H1 (cell line): Measurements from ENCODE around the gene HSD17B13. TPM values are rescaled to one million over a fixed set of nuclear protein-coding genes. Genes with fewer than 3 reads are reported as not detected.

ENCODE experiments used
- CTCF ChIA-PET: fragments of 300-600 bp; sonication (Branson Sonifier 250); formaldehyde crosslinking; loops from one replicate; lab custom pipeline; 2021; ENCODE audit not compliant: partially characterized antibody; lab: Charles Lee
- POLR2A ChIA-PET: fragments of 300-600 bp; sonication (Branson Sonifier 250); formaldehyde crosslinking; loops from one replicate; lab custom pipeline; 2021; ENCODE audit warnings: inconsistent platforms; ENCODE audit not compliant: partially characterized antibody; lab: Charles Lee
- DNase-seq, 2 experiments: peaks; one replicate each; pipeline versions ENCODE4 v3.0.0 to v3.0.0-alpha.2; 2010 to 2022; ENCODE audit warnings: low spot score in 2 of 2, low read depth in 1 of 2, mixed read lengths in 1 of 2
- FAIRE-seq: peaks from 2 replicates; lab custom pipeline; 2011; peaks lifted over from hg19 to GRCh38; lab: Jason Lieb, UNC
- H2AFZ ChIP-seq: 2 replicates; pipeline ENCODE4 v1.8.1; 2012; ENCODE audit warnings: low read length, inconsistent platforms
- H2AK5ac ChIP-seq: 2 replicates; pipeline ENCODE4 v1.6.1; 2013; ENCODE audit warnings: low read depth, low read length
- H2BK120ac ChIP-seq: replicated peaks from 2 replicates; pipeline ENCODE3; 2013; ENCODE audit warnings: low read depth, low read length, inconsistent platforms
- H2BK12ac ChIP-seq: 2 replicates; pipeline ENCODE4 v1.6.1; 2013; ENCODE audit warnings: low read depth, low read length
- H2BK15ac ChIP-seq: 2 replicates; pipeline ENCODE4 v1.6.1; 2013; ENCODE audit warnings: low read length
- H2BK20ac ChIP-seq: 2 replicates; pipeline ENCODE4 v1.6.1; 2013; ENCODE audit warnings: low read length
- H2BK5ac ChIP-seq: 2 replicates; pipeline ENCODE4 v1.6.1; 2013; ENCODE audit warnings: low read depth, low read length
- H3K14ac ChIP-seq: 2 replicates; pipeline ENCODE4 v1.6.1; 2013; ENCODE audit warnings: inconsistent platforms; ENCODE audit not compliant: insufficient read length
- H3K18ac ChIP-seq: 2 replicates; pipeline ENCODE4 v1.6.1; 2013; ENCODE audit warnings: low read length; ENCODE audit errors: extremely low read depth
- H3K23ac ChIP-seq: 2 replicates; pipeline ENCODE4 v1.6.1; 2013; ENCODE audit warnings: inconsistent platforms; ENCODE audit not compliant: insufficient read length
- H3K23me2 ChIP-seq: 2 replicates; pipeline ENCODE4 v1.6.1; 2013; ENCODE audit warnings: low read depth, low read length
- H3K27ac ChIP-seq: 2 replicates; pipeline ENCODE4 v1.6.1; 2011; ENCODE audit warnings: low read depth, low read length, inconsistent platforms
- H3K27me3 ChIP-seq, 4 experiments: replicated peaks in 1 of 4; 1 replicate in 1 of 4; 2 replicates in 3 of 4; pipeline versions ENCODE4 v1.6.1 to v1.8.1; 2011 to 2013; ENCODE audit warnings: low read length in 3 of 4, mild to moderate bottlenecking in 3 of 4, inconsistent platforms in 2 of 4, mixed read lengths in 2 of 4, moderate library complexity in 1 of 4; ENCODE audit not compliant: control insufficient read depth in 3 of 4, insufficient read depth in 3 of 4; ENCODE audit errors: extremely low read depth in 1 of 4
- H3K36me3 ChIP-seq, 4 experiments: 2 replicates each; pipeline versions ENCODE4 v1.6.1 to v1.8.1; 2011 to 2013; ENCODE audit warnings: mild to moderate bottlenecking in 4 of 4, low read length in 3 of 4, moderate library complexity in 2 of 4, control low read depth in 1 of 4, inconsistent platforms in 1 of 4; ENCODE audit not compliant: insufficient read depth in 4 of 4, control insufficient read depth in 2 of 4
- H3K4ac ChIP-seq: replicated peaks from 2 replicates; pipeline ENCODE3; 2013; ENCODE audit warnings: low read length, low read depth, mixed read lengths, inconsistent platforms; ENCODE audit not compliant: insufficient read length
- H3K4me1 ChIP-seq, 4 experiments: replicated peaks in 1 of 4; 1 replicate in 1 of 4; 2 replicates in 3 of 4; pipeline versions ENCODE4 v1.6.1 to v1.8.1; 2011 to 2013; ENCODE audit warnings: low read length in 3 of 4, inconsistent platforms in 2 of 4, mixed read lengths in 1 of 4; ENCODE audit not compliant: insufficient read depth in 4 of 4, control insufficient read depth in 3 of 4
- H3K4me2 ChIP-seq, 2 experiments: 2 replicates each; pipeline versions ENCODE4 v1.6.1 to v1.8.1; 2011 to 2013; ENCODE audit warnings: low read depth in 2 of 2, low read length in 2 of 2, control low read depth in 1 of 2, inconsistent platforms in 1 of 2, mild to moderate bottlenecking in 1 of 2; ENCODE audit not compliant: insufficient read depth in 1 of 2
- H3K4me3 ChIP-seq, 4 experiments: fragments of 200-600, 300-600 bp in 1 of 4; sonication (generic), shearing (Covaris generic), sonication (Bioruptor Twin) in 1 of 4; 2 replicates each; pipeline versions ENCODE4 v1.5.1 to v1.8.1; 2011 to 2016; ENCODE audit warnings: low read length in 4 of 4, low read depth in 3 of 4, control low read depth in 2 of 4, inconsistent platforms in 2 of 4, mild to moderate bottlenecking in 2 of 4, mixed read lengths in 1 of 4, moderate library complexity in 1 of 4; ENCODE audit not compliant: insufficient read depth in 2 of 4; ENCODE audit errors: extremely low read depth in 1 of 4
- H3K56ac ChIP-seq: replicated peaks from 2 replicates; pipeline ENCODE3; 2013; ENCODE audit warnings: low read depth, mild to moderate bottlenecking, mixed read lengths, low read length, inconsistent platforms; ENCODE audit not compliant: insufficient read length
- H3K79me1 ChIP-seq: 2 replicates; pipeline ENCODE4 v1.6.1; 2013; ENCODE audit warnings: low read depth, low read length, control low read depth
- H3K79me2 ChIP-seq, 2 experiments: 2 replicates each; pipeline versions ENCODE4 v1.6.1 to v1.8.1; 2012 to 2013; ENCODE audit warnings: low read length in 2 of 2, mild to moderate bottlenecking in 2 of 2, inconsistent platforms in 1 of 2; ENCODE audit not compliant: insufficient read depth in 2 of 2, control insufficient read depth in 1 of 2
- H3K9ac ChIP-seq, 4 experiments: replicated peaks in 1 of 4; 1 replicate in 1 of 4; 2 replicates in 3 of 4; pipeline versions ENCODE4 v1.6.1 to v1.8.1; 2011 to 2013; ENCODE audit warnings: low read depth in 3 of 4, low read length in 3 of 4, control low read depth in 2 of 4, mild to moderate bottlenecking in 2 of 4, moderate library complexity in 2 of 4, inconsistent platforms in 1 of 4; ENCODE audit errors: extremely low read depth in 1 of 4
- H3K9me3 ChIP-seq, 2 experiments: 2 replicates each; pipeline versions ENCODE4 v1.6.1 to v1.8.1; 2012 to 2013; ENCODE audit warnings: mild to moderate bottlenecking in 2 of 2, moderate library complexity in 2 of 2, control low read depth in 1 of 2, inconsistent platforms in 1 of 2, low read depth in 1 of 2, low read length in 1 of 2, mixed read lengths in 1 of 2; ENCODE audit not compliant: insufficient read depth in 2 of 2
- H4K20me1 ChIP-seq, 2 experiments: replicated peaks in 1 of 2; 2 replicates each; pipeline versions ENCODE3 to v1.8.1; 2011 to 2013; ENCODE audit warnings: inconsistent platforms in 2 of 2, low read length in 2 of 2, mild to moderate bottlenecking in 1 of 2; ENCODE audit not compliant: insufficient read depth in 2 of 2, control insufficient read depth in 1 of 2
- H4K5ac ChIP-seq: 2 replicates; pipeline ENCODE4 v1.6.1; 2013; ENCODE audit warnings: low read length, low read depth, mixed read lengths, inconsistent platforms; ENCODE audit not compliant: insufficient read length
- H4K8ac ChIP-seq: 2 replicates; pipeline ENCODE4 v1.8.0; 2013; ENCODE audit warnings: mild to moderate bottlenecking, moderate library complexity, low read length, inconsistent platforms; ENCODE audit not compliant: insufficient read depth; ENCODE audit errors: extremely low read depth
- H4K91ac ChIP-seq: replicated peaks from 2 replicates; pipeline ENCODE3; 2013; ENCODE audit warnings: low read length, mixed read lengths, inconsistent platforms; ENCODE audit not compliant: insufficient read length
- CTBP2 ChIP-seq: IDR thresholded peaks from 2 replicates; pipeline ENCODE4 v1.7.0; 2011; ENCODE audit warnings: borderline replicate concordance, mild to moderate bottlenecking, moderate library complexity, mixed read lengths, low read length; ENCODE audit not compliant: insufficient read depth, insufficient read length
- MAFK ChIP-seq: IDR thresholded peaks from 2 replicates; pipeline ENCODE4 v1.6.1; 2012; ENCODE audit warnings: low read depth, mild to moderate bottlenecking, improper control_type of control experiment, low read length
- USF2 ChIP-seq: IDR thresholded peaks from 2 replicates; pipeline ENCODE4 v1.6.1; 2011; ENCODE audit warnings: low read length, improper control_type of control experiment
- WGBS, 2 experiments: shearing (Covaris generic) in 1 of 2; methylation state at CpG; one replicate each; pipeline versions ENCODE4 v1.1.6 to v1.1.7; 2013 to 2015; ENCODE audit warnings: low lambda C conversion rate in 2 of 2, mixed read lengths in 2 of 2, inconsistent platforms in 1 of 2, low coverage in 1 of 2, missing lambda C conversion rate in 1 of 2; ENCODE audit not compliant: insufficient replicate concordance in 2 of 2, insufficient coverage in 1 of 2, insufficient read length in 1 of 2; ENCODE audit errors: extremely low coverage in 1 of 2, missing lambda C conversion rate in 1 of 2; 5-methylcytosine and 5-hydroxymethylcytosine counted together
- polyA plus RNA-seq, 7 experiments: library from polyadenylated mRNA; depleted of rRNA in 3 of 7; stranded (reverse) in 5 of 7; unstranded in 2 of 7; fragments of >200 nt in 5 of 7; fragments of 200-250 nt in 2 of 7; gene quantifications; 1 replicate in 5 of 7; 2 replicates in 1 of 7; 4 replicates in 1 of 7; pipeline versions ENCODE4 v1.2.1 to v1.2.3, GENCODE V29; 2011 to 2013; ENCODE audit warnings: missing spikeins in 2 of 7, mixed read lengths in 2 of 7
- total RNA-seq: library from RNA; stranded (reverse); fragmentation: NEBNext Ultra II Directional; extraction: Animal tissue kit (Norgen Biotek cat#: 25700); gene quantifications from 2 replicates; pipeline ENCODE4 v1.2.1, GENCODE V29; 2021

Gene HSD17B13
- total and polyA plus RNA-seq, 2 of the 8 experiments (the other 6 are each of a cell fraction or from before 2014, with no cell fraction given): 0.09 to 0.13 TPM

- no peak overlapping the region for H4K91ac ChIP-seq
- no peak overlapping the region for H3K56ac ChIP-seq
- H3K4me3 ChIP-seq: no peak overlapping the region
- no peaks in the 10 kb centered on the region for H4K20me1 ChIP-seq
- no peaks in the 10 kb centered on the region; the same call in 1 of the 2 replicates for H3K23me2 ChIP-seq
- H2BK15ac ChIP-seq: no peak overlapping the region
- no peaks in the 10 kb centered on the region for H3K36me3 ChIP-seq
- no peaks in the 10 kb centered on the region for H3K4me1 ChIP-seq
- no peak overlapping the region for H3K9ac ChIP-seq
- no peak overlapping the region for H4K8ac ChIP-seq
- H2BK5ac ChIP-seq: no peak overlapping the region
- H3K4ac ChIP-seq: no peak overlapping the region
- no peak overlapping the region for H4K5ac ChIP-seq
- H2BK12ac ChIP-seq: no peak overlapping the region
- H2BK20ac ChIP-seq: no peak overlapping the region
- TF ChIP-seq CTBP2 (no peak), USF2 (no peak), MAFK (no peak)
- no peaks in the 10 kb centered on the region for H3K79me2 ChIP-seq
- H3K27ac ChIP-seq: no peak overlapping the region
- no peaks in the 10 kb centered on the region for H3K27me3 ChIP-seq
- no peaks in the 10 kb centered on the region for H3K79me1 ChIP-seq
- no peak overlapping the region for H3K18ac ChIP-seq
- WGBS, 2 experiments: 94% methylated on average over 1 of the region's 1 CpG; no CpG with 5 or more reads in 1 of the 2 experiments
- no peak overlapping the region for H2AFZ ChIP-seq
- CTCF ChIA-PET: interaction anchor here (1.3 kb wide), 1 partner anchor 26 kb away, joined by 4 read pairs; no protein-coding TSS in a partner anchor
- H3K9me3 ChIP-seq: no peaks in the 10 kb centered on the region
- DNase-seq (no peak), FAIRE-seq (no peak)
- POLR2A ChIA-PET: no interaction called here
- no peak overlapping the region for H2AK5ac ChIP-seq
- no peak overlapping the region for H3K14ac ChIP-seq
- H3K4me2 ChIP-seq: no peak overlapping the region
- H3K23ac ChIP-seq: no peak overlapping the region
- no peak overlapping the region for H2BK120ac ChIP-seq
These were observed 4.5 kb upstream of the HSD17B13 start for GRCh38 chr4:87327136-87327535.
